NB4 (cell line): ENCODE measurements around the gene TIMM17B.

Experiments
- POLR2A ChIP-seq: IDR thresholded peaks from 2 replicates; pipeline ENCODE4 v1.6.1; 2011; ENCODE audit warnings: mild to moderate bottlenecking; ENCODE audit not compliant: insufficient read length; ENCODE audit errors: extremely low read depth
- TF ChIP-seq, protein P1 (sequence below): IDR thresholded peaks from one replicate; pipeline ENCODE4 v1.5.1; 2012; ENCODE audit warnings: low read depth, low read length

DNA sequence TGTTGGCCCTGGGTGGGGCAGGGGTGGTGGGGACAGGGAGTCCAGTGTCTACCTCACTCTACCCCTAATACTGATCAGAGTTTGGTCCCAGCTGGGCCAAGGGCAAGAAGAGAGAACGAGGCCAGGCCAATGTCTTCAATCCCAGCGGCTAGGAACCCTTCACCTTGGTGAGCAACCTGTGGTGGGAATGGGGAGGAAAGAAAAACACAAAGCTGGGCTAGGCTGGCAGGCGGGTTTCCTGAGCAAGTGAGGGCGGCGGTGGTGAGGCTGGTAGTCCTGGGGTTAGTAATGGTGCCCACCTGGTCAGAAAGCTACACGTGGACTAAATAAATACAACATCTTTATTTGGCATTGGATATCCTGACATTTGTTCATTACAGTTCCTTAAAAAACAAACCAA is 5.7 kb upstream of the TIMM17B start:
- TF ChIP-seq, protein P1, sequence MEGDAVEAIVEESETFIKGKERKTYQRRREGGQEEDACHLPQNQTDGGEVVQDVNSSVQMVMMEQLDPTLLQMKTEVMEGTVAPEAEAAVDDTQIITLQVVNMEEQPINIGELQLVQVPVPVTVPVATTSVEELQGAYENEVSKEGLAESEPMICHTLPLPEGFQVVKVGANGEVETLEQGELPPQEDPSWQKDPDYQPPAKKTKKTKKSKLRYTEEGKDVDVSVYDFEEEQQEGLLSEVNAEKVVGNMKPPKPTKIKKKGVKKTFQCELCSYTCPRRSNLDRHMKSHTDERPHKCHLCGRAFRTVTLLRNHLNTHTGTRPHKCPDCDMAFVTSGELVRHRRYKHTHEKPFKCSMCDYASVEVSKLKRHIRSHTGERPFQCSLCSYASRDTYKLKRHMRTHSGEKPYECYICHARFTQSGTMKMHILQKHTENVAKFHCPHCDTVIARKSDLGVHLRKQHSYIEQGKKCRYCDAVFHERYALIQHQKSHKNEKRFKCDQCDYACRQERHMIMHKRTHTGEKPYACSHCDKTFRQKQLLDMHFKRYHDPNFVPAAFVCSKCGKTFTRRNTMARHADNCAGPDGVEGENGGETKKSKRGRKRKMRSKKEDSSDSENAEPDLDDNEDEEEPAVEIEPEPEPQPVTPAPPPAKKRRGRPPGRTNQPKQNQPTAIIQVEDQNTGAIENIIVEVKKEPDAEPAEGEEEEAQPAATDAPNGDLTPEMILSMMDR = no peak
- TF ChIP-seq POLR2A = no peak
